GM23338 (cell line): ENCODE results near the gene GJA3. TPM values are rescaled to one million over a fixed set of nuclear protein-coding genes. Genes with fewer than 3 reads are reported as not detected.

Experiments used
- ATAC-seq: fragments of 200-7000 bp; cut with Tn5 transposase; 3 replicates; pipeline ENCODE4 v1.9.1; 2020
- DNase-seq: peaks from one replicate; pipeline ENCODE4 v3.0.0-alpha.2; 2015; ENCODE audit warnings: low spot score
- H2AFZ ChIP-seq: fragments of 200-600 bp; sonication (generic); 2 replicates; pipeline ENCODE4 v1.8.0; 2016; ENCODE audit warnings: antibody characterized with exemption, mild to moderate bottlenecking, moderate library complexity
- H3F3A ChIP-seq: fragments of 200-600 bp; sonication (generic); replicated peaks from 2 replicates; pipeline ENCODE4 v1.8.0; 2017; ENCODE audit warnings: antibody characterized with exemption, mixed run types, low read depth
- H3K27ac ChIP-seq: fragments of 200-600 bp; sonication (generic); 2 replicates; pipeline ENCODE4 v1.6.1; 2016; ENCODE audit warnings: low read depth
- H3K27me3 ChIP-seq: fragments of 200-600 bp; sonication (generic); 2 replicates; pipeline ENCODE4 v1.8.0; 2016; ENCODE audit warnings: mild to moderate bottlenecking, mixed run types, moderate library complexity; ENCODE audit not compliant: insufficient read depth
- H3K36me3 ChIP-seq: fragments of 200-600 bp; sonication (generic); 2 replicates; pipeline ENCODE4 v1.8.0; 2016; ENCODE audit warnings: mild to moderate bottlenecking; ENCODE audit not compliant: insufficient read depth
- H3K4me1 ChIP-seq: fragments of 200-600 bp; sonication (generic); 2 replicates; pipeline ENCODE4 v1.8.0; 2016; ENCODE audit warnings: mild to moderate bottlenecking, moderate library complexity; ENCODE audit not compliant: insufficient read depth
- H3K4me2 ChIP-seq: fragments of 200-600 bp; sonication (generic); 2 replicates; pipeline ENCODE4 v1.7.1; 2017; ENCODE audit warnings: mixed run types
- H3K4me3 ChIP-seq: fragments of 200-600 bp; sonication (generic); 2 replicates; pipeline ENCODE4 v1.6.1; 2016; ENCODE audit warnings: mixed run types
- H3K79me2 ChIP-seq: fragments of 200-600 bp; sonication (generic); replicated peaks from 2 replicates; pipeline ENCODE4 v1.8.0; 2017; ENCODE audit warnings: mild to moderate bottlenecking; ENCODE audit not compliant: insufficient read depth
- H3K9me2 ChIP-seq: fragments of 200-600 bp; sonication (generic); 2 replicates; pipeline ENCODE4 v1.8.0; 2017; ENCODE audit not compliant: insufficient read depth
- H4K20me1 ChIP-seq: fragments of 200-600 bp; sonication (generic); replicated peaks from 2 replicates; pipeline ENCODE4 v1.8.0; 2017; ENCODE audit warnings: mild to moderate bottlenecking; ENCODE audit not compliant: insufficient read depth
- H3K27ac Mint-ChIP-seq: 2 replicates; pipeline ENCODE4 v1.8.0; 2020; ENCODE audit warnings: inconsistent platforms, mild to moderate bottlenecking, moderate library complexity, mixed read lengths
- H3K27me3 Mint-ChIP-seq: 3 replicates; pipeline ENCODE4 v1.8.0; 2022; ENCODE audit warnings: low read depth, mild to moderate bottlenecking, moderate library complexity, mixed read lengths, inconsistent platforms; ENCODE audit not compliant: insufficient read depth, poor library complexity
- H3K36me3 Mint-ChIP-seq: 3 replicates; pipeline ENCODE4 v1.8.0; 2021; ENCODE audit warnings: low read depth, mild to moderate bottlenecking, inconsistent platforms, moderate library complexity, mixed read lengths
- H3K4me1 Mint-ChIP-seq: 3 replicates; pipeline ENCODE4 v1.8.0; 2020; ENCODE audit warnings: mild to moderate bottlenecking, inconsistent platforms, mixed read lengths
- H3K4me3 Mint-ChIP-seq: 3 replicates; pipeline ENCODE4 v1.8.0; 2021; ENCODE audit warnings: moderate library complexity, mild to moderate bottlenecking, inconsistent platforms, mixed read lengths
- H3K9me3 Mint-ChIP-seq: 3 replicates; pipeline ENCODE4 v1.8.0; 2020; ENCODE audit warnings: moderate library complexity, mild to moderate bottlenecking, inconsistent platforms, mixed read lengths
- CREB1 ChIP-seq: fragments of 250-450 bp; sonication (Bioruptor Pico); IDR thresholded peaks from 2 replicates; pipeline ENCODE4 v1.5.0; 2020; ENCODE audit warnings: low read depth, mild to moderate bottlenecking, moderate library complexity
- EZH2phosphoT487 ChIP-seq: fragments of 200-600 bp; sonication (generic); IDR thresholded peaks from one replicate; pipeline ENCODE4 v1.8.1; 2018; ENCODE audit warnings: antibody characterized with exemption; ENCODE audit not compliant: unreplicated experiment
- NANOG ChIP-seq: IDR thresholded peaks from 2 replicates; pipeline ENCODE4 v1.6.1; 2016; ENCODE audit warnings: antibody characterized with exemption, borderline replicate concordance
- STAT1 ChIP-seq: IDR thresholded peaks from one replicate; pipeline ENCODE4 v1.6.1; 2016; ENCODE audit warnings: antibody characterized with exemption; ENCODE audit not compliant: unreplicated experiment
- ZNF114 ChIP-seq: fragments of 250-450 bp; sonication (Bioruptor Pico); IDR thresholded peaks from 2 replicates; pipeline ENCODE4 v1.5.0; 2020; ENCODE audit warnings: mild to moderate bottlenecking, moderate library complexity
- ZNF331 ChIP-seq: fragments of 250-450 bp; sonication (Bioruptor Pico); IDR thresholded peaks from 2 replicates; pipeline ENCODE4 v1.5.0; 2020; ENCODE audit warnings: low read depth, mild to moderate bottlenecking, moderate library complexity
- polyA plus RNA-seq: library from polyadenylated mRNA; unstranded; fragments of >200 nt; fragmentation: Nextera tagmentation; extraction: Ambion mirVana; gene quantifications from 2 replicates; pipeline ENCODE4 v1.2.1, GENCODE V29; 2016
- total RNA-seq: library from RNA; depleted of rRNA; stranded (reverse); fragments of >200 nt; shearing (Covaris generic); gene quantifications from 2 replicates; pipeline ENCODE4 v1.2.3, GENCODE V29; 2014
- TF ChIP-seq, protein P1 (sequence below): fragments of 250-450 bp; sonication (Bioruptor Pico); IDR thresholded peaks from 2 replicates; pipeline ENCODE4 v1.5.0; 2020; ENCODE audit warnings: mild to moderate bottlenecking, moderate library complexity
- TF ChIP-seq, protein P2 (sequence below), 2 experiments: fragments of 200-600 bp in 1 of 2; sonication (generic) in 1 of 2; conservative IDR thresholded peaks; 2 replicates each; pipeline versions ENCODE4 v1.5.1 to v1.6.1; 2016 to 2017; ENCODE audit warnings: antibody characterized with exemption in 2 of 2, low read depth in 2 of 2, mild to moderate bottlenecking in 2 of 2, moderate library complexity in 1 of 2

GJA3 gene
- total and polyA plus RNA-seq, 2 experiments from 2014 or later: 0.17 to 0.23 TPM

DNA sequence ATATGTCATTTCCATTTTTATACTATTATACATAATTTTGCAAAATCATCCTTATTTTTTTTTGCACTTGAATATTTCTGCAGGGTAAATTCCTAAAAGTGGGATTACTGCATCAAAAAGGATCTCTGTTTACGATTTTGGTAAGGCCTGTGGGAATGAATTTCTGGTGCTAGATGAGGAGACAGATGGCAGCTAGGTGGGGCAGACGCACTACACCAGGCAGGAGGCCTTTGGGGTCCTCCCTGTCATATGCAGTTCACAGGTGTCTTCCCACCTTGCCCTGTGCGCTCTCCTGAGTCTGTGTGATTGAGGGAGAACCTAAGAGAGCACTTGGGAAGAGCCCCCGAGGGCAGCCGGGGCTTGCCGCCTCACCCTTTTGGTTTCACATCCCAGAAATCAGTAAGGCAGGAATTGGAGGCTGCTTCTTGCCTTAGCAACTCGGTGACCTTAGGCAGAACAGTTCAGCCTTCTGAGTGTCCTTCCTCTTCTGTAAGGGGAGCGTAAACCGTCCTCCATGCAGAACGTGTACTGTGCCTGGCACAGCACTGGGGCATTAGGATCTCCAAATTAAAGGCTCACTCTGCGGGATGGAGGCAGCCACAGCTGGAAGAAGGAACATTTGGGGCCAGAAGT is 45.3 kb upstream of the GJA3 start:
- no peaks in the 10 kb centered on the region for H3F3A ChIP-seq

DNA sequence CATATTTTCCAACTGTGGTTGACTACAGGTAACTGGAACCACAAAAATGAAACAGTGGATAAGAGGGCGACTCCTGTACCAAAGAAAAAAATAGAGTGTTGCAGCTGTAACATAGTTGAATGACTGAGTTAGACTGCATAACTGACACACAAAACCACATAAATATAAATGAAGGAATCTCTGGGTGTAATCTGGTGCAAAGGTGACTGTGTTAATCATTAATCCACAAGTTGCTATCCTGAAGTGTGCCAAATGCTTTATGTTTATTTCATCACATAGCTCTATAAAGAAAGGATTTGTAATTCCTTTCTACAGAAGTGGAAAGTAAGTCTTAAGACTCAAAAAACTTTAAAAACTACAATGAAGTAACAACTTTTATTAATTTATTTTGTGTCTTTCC is 37.9 kb upstream of the GJA3 start:
- no peak overlapping the region for H2AFZ ChIP-seq
- Mint-ChIP-seq H3K36me3 (no peaks in the 10 kb centered on the region), H3K4me3 (no peak overlapping the region), H3K9me3 (peaks cover 11% of the 10 kb centered on the region; the same call in 2 of the 3 replicates), H3K27ac (no peak overlapping the region), H3K27me3 (peaks cover 34% of the 10 kb centered on the region), H3K4me1 (peaks cover 13% of the 10 kb centered on the region)
- peaks cover 11% of the 10 kb centered on the region for H4K20me1 ChIP-seq
- no peak overlapping the region for H3K27ac ChIP-seq
- ATAC-seq (no peak), DNase-seq (no peak)
- peaks cover 11% of the 10 kb centered on the region for H3K4me1 ChIP-seq
- H3K4me3 ChIP-seq: no peak overlapping the region
- 0 out of 2 replicates have a peak, but pooled peaks cover 4% of the 10 kb centered on the region for H3F3A ChIP-seq
- no peaks in the 10 kb centered on the region for H3K36me3 ChIP-seq
- H3K4me2 ChIP-seq: no peak overlapping the region
- H3K27me3 ChIP-seq: peaks cover 43% of the 10 kb centered on the region
- no peaks in the 10 kb centered on the region for H3K79me2 ChIP-seq
- H3K9me2 ChIP-seq: no peaks in the 10 kb centered on the region
- TF ChIP-seq, protein P1, sequence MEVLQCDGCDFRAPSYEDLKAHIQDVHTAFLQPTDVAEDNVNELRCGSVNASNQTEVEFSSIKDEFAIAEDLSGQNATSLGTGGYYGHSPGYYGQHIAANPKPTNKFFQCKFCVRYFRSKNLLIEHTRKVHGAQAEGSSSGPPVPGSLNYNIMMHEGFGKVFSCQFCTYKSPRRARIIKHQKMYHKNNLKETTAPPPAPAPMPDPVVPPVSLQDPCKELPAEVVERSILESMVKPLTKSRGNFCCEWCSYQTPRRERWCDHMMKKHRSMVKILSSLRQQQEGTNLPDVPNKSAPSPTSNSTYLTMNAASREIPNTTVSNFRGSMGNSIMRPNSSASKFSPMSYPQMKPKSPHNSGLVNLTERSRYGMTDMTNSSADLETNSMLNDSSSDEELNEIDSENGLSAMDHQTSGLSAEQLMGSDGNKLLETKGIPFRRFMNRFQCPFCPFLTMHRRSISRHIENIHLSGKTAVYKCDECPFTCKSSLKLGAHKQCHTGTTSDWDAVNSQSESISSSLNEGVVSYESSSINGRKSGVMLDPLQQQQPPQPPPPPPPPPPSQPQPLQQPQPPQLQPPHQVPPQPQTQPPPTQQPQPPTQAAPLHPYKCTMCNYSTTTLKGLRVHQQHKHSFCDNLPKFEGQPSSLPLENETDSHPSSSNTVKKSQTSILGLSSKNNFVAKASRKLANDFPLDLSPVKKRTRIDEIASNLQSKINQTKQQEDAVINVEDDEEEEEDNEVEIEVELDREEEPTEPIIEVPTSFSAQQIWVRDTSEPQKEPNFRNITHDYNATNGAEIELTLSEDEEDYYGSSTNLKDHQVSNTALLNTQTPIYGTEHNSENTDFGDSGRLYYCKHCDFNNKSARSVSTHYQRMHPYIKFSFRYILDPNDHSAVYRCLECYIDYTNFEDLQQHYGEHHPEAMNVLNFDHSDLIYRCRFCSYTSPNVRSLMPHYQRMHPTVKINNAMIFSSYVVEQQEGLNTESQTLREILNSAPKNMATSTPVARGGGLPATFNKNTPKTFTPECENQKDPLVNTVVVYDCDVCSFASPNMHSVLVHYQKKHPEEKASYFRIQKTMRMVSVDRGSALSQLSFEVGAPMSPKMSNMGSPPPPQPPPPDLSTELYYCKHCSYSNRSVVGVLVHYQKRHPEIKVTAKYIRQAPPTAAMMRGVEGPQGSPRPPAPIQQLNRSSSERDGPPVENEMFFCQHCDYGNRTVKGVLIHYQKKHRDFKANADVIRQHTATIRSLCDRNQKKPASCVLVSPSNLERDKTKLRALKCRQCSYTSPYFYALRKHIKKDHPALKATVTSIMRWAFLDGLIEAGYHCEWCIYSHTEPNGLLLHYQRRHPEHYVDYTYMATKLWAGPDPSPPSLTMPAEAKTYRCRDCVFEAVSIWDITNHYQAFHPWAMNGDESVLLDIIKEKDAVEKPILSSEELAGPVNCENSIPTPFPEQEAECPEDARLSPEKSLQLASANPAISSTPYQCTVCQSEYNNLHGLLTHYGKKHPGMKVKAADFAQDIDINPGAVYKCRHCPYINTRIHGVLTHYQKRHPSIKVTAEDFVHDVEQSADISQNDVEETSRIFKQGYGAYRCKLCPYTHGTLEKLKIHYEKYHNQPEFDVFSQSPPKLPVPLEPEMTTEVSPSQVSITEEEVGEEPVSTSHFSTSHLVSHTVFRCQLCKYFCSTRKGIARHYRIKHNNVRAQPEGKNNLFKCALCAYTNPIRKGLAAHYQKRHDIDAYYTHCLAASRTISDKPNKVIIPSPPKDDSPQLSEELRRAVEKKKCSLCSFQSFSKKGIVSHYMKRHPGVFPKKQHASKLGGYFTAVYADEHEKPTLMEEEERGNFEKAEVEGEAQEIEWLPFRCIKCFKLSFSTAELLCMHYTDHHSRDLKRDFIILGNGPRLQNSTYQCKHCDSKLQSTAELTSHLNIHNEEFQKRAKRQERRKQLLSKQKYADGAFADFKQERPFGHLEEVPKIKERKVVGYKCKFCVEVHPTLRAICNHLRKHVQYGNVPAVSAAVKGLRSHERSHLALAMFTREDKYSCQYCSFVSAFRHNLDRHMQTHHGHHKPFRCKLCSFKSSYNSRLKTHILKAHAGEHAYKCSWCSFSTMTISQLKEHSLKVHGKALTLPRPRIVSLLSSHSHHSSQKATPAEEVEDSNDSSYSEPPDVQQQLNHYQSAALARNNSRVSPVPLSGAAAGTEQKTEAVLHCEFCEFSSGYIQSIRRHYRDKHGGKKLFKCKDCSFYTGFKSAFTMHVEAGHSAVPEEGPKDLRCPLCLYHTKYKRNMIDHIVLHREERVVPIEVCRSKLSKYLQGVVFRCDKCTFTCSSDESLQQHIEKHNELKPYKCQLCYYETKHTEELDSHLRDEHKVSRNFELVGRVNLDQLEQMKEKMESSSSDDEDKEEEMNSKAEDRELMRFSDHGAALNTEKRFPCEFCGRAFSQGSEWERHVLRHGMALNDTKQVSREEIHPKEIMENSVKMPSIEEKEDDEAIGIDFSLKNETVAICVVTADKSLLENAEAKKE: no peak
- TF ChIP-seq STAT1 (no peak), NANOG (no peak), ZNF331 (CRISPR knock-in tag) (no peak), EZH2phosphoT487 (no peak), CREB1 (no peak), ZNF114 (CRISPR knock-in tag) (no peak)

More for the DNA sequence above, 45.3 kb upstream of the GJA3 start:
- Histone ChIP-seq H3K4me2 (no peak overlapping the region), H2AFZ (0 out of 2 replicates have a peak overlapping the region, but pooled peaks have one; percentile 7), H3K36me3 (no peaks in the 10 kb centered on the region), H4K20me1 (no peaks in the 10 kb centered on the region), H3K27ac (no peak overlapping the region), H3K9me2 (no peaks in the 10 kb centered on the region), H3K27me3 (no peaks in the 10 kb centered on the region), H3K79me2 (no peaks in the 10 kb centered on the region), H3K4me1 (no peaks in the 10 kb centered on the region), H3K4me3 (no peak overlapping the region)
- Mint-ChIP-seq H3K4me3 (no peak overlapping the region), H3K27me3 (peaks cover 8% of the 10 kb centered on the region), H3K9me3 (peaks cover 5% of the 10 kb centered on the region; the same call in 2 of the 3 replicates), H3K36me3 (no peaks in the 10 kb centered on the region), H3K4me1 (no peaks in the 10 kb centered on the region), H3K27ac (no peak overlapping the region)
- ATAC-seq (peak; percentile 45; the same call in 2 of the 3 replicates), DNase-seq (peak; percentile 11)
- TF ChIP-seq STAT1: no peak
- TF ChIP-seq, protein P2, sequence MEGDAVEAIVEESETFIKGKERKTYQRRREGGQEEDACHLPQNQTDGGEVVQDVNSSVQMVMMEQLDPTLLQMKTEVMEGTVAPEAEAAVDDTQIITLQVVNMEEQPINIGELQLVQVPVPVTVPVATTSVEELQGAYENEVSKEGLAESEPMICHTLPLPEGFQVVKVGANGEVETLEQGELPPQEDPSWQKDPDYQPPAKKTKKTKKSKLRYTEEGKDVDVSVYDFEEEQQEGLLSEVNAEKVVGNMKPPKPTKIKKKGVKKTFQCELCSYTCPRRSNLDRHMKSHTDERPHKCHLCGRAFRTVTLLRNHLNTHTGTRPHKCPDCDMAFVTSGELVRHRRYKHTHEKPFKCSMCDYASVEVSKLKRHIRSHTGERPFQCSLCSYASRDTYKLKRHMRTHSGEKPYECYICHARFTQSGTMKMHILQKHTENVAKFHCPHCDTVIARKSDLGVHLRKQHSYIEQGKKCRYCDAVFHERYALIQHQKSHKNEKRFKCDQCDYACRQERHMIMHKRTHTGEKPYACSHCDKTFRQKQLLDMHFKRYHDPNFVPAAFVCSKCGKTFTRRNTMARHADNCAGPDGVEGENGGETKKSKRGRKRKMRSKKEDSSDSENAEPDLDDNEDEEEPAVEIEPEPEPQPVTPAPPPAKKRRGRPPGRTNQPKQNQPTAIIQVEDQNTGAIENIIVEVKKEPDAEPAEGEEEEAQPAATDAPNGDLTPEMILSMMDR (conservative IDR thresholded peaks at IDR 0.05; ENCODE audit: low read depth in 2 of 2): peak; percentile 21 to 52; a peak in 3 of 4 replicates
- no peak for TF ChIP-seq ZNF331 (CRISPR knock-in tag)
